K562 (cell line): ENCODE measurements around the gene PDE1C.

Source experiments
- CTCF ChIP-seq, 3 experiments: IDR thresholded peaks in 2 of 3; conservative IDR thresholded peaks in 1 of 3; 2 replicates each; pipeline ENCODE4 v1.5.1; 2011 to 2012; ENCODE audit warnings: low read length in 3 of 3, mild to moderate bottlenecking in 3 of 3, control low read depth in 2 of 3, improper control_type of control experiment in 1 of 3, inconsistent platforms in 1 of 3, low read depth in 1 of 3, mixed read lengths in 1 of 3, moderate library complexity in 1 of 3; ENCODE audit not compliant: insufficient read depth in 2 of 3
- FOS ChIP-seq: IDR thresholded peaks from 3 replicates; pipeline ENCODE4 v1.6.1; 2011; ENCODE audit not compliant: insufficient read length; ENCODE audit errors: extremely low read depth
- MAFK ChIP-seq: IDR thresholded peaks from 2 replicates; pipeline ENCODE4 v1.6.1; 2011; ENCODE audit warnings: low read length, improper control_type of control experiment
- PCBP1 ChIP-seq: fragments of 200-400 bp; formaldehyde crosslinking; IDR thresholded peaks from 2 replicates; pipeline ENCODE4 v1.6.1; 2018; ENCODE audit warnings: mild to moderate bottlenecking, low read depth, low read length; ENCODE audit not compliant: poor library complexity, severe bottlenecking
- POLR2AphosphoS5 ChIP-seq: IDR thresholded peaks from 2 replicates; pipeline ENCODE4 v1.6.1; 2011; ENCODE audit warnings: mild to moderate bottlenecking, low read depth, low read length, moderate library complexity; ENCODE audit not compliant: control insufficient read depth, insufficient read depth
- RAD21 ChIP-seq, 2 experiments: fragments of 250-450 bp in 1 of 2; fragments of 450-650 bp in 1 of 2; sonication (Bioruptor Pico) in 1 of 2; formaldehyde crosslinking in 1 of 2; IDR thresholded peaks in 1 of 2; conservative IDR thresholded peaks in 1 of 2; 2 replicates each; pipeline versions ENCODE4 v1.4.0 to v1.8.0; 2020 to 2022; ENCODE audit warnings: mild to moderate bottlenecking in 2 of 2, moderate library complexity in 1 of 2
- SIX5 ChIP-seq, 2 experiments: IDR thresholded peaks; 2 replicates each; pipeline ENCODE4 v1.6.1; 2011; ENCODE audit warnings: low read length in 2 of 2, borderline replicate concordance in 1 of 2, low read depth in 1 of 2, mild to moderate bottlenecking in 1 of 2, moderate library complexity in 1 of 2; ENCODE audit not compliant: insufficient read depth in 1 of 2
- SRSF1 ChIP-seq: fragments of 200-400 bp; formaldehyde crosslinking; IDR thresholded peaks from 2 replicates; pipeline ENCODE4 v1.6.1; 2017; ENCODE audit warnings: mild to moderate bottlenecking, low read depth, low read length, moderate library complexity
- TSHZ1 ChIP-seq: fragments of 250-450 bp; sonication (Bioruptor Pico); IDR thresholded peaks from 2 replicates; pipeline ENCODE4 v1.4.0; 2020; ENCODE audit warnings: mild to moderate bottlenecking, moderate library complexity
- U2AF1 ChIP-seq: fragments of 200-400 bp; formaldehyde crosslinking; optimal IDR thresholded peaks from 2 replicates; pipeline ENCODE3; 2017; ENCODE audit warnings: mild to moderate bottlenecking, low read depth, low read length, moderate library complexity

GRCh38 chr7:31991406-31991805 lies 78.8 kb downstream of the PDE1C start:
- TF ChIP-seq CTCF (IDR thresholded peaks at IDR 0.05 in 2 of 3, conservative IDR thresholded peaks at IDR 0.05 in 1 of 3; ENCODE audit: insufficient read depth in 2 of 3, low read depth in 1 of 3, low read length in 3 of 3) (no peak), POLR2AphosphoS5 (no peak), RAD21 (CRISPR knock-in tag; conservative IDR thresholded peaks at IDR 0.05 in 1 of 2, IDR thresholded peaks at IDR 0.05 in 1 of 2) (no peak), SRSF1 (no peak), TSHZ1 (CRISPR knock-in tag) (no peak), SIX5 (IDR thresholded peaks at IDR 0.05; ENCODE audit: borderline replicate concordance in 1 of 2, insufficient read depth in 1 of 2, low read depth in 1 of 2, low read length in 2 of 2) (no peak), PCBP1 (no peak), U2AF1 (no peak), MAFK (no peak), FOS (no peak)
